ENCODE measurements around the gene THAP8.

Gene THAP8

DNA sequence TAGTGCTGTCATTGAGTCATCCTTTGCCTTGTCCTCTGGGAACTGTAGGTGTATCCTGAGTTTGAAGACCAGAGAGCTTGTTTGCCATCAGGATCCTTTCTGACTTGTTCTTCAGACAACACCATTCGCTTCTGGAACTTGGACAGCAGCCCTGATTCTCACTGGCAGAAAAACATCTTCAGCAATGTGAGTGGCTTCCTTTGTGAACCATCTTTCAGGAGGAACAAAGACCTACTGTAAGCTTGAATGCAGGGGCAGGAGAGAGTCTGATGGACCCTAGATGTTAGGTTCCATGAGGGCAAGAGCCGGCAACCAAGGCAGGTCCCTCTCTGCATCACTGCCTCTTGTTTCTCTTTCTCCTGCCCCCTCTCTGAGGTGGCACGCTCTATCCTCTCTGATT is 27.3 kb upstream of the THAP8 start:
- TF ChIP-seq, protein P1, sequence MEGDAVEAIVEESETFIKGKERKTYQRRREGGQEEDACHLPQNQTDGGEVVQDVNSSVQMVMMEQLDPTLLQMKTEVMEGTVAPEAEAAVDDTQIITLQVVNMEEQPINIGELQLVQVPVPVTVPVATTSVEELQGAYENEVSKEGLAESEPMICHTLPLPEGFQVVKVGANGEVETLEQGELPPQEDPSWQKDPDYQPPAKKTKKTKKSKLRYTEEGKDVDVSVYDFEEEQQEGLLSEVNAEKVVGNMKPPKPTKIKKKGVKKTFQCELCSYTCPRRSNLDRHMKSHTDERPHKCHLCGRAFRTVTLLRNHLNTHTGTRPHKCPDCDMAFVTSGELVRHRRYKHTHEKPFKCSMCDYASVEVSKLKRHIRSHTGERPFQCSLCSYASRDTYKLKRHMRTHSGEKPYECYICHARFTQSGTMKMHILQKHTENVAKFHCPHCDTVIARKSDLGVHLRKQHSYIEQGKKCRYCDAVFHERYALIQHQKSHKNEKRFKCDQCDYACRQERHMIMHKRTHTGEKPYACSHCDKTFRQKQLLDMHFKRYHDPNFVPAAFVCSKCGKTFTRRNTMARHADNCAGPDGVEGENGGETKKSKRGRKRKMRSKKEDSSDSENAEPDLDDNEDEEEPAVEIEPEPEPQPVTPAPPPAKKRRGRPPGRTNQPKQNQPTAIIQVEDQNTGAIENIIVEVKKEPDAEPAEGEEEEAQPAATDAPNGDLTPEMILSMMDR (conservative IDR thresholded peaks at IDR 0.05; ENCODE audit: low read length), result no peak
- no peak for TF ChIP-seq EZH2phosphoT487 (IDR thresholded peaks at IDR 0.05; ENCODE audit: borderline replicate concordance)
- H3K4me2 ChIP-seq (ENCODE audit: low read depth, low read length, poor library complexity, severe bottlenecking), result no peak overlapping the region
- no peaks in the 10 kb centered on the region for H3F3A ChIP-seq (ENCODE audit: low read depth)
- no peaks in the 10 kb centered on the region for H3K9me3 ChIP-seq (ENCODE audit: insufficient read depth, low read depth, low read length)
- no peaks in the 10 kb centered on the region for H4K20me1 ChIP-seq (ENCODE audit: insufficient read depth, low read length, poor library complexity, severe bottlenecking)
- H2AFZ ChIP-seq (ENCODE audit: low read length), result no peak overlapping the region
- no peaks in the 10 kb centered on the region for H3K9me2 ChIP-seq (replicated peaks; ENCODE audit: low read depth, low read length)
- no peaks in the 10 kb centered on the region for H3K27me3 ChIP-seq (ENCODE audit: insufficient read depth, low read length, poor library complexity, severe bottlenecking)
- no peaks in the 10 kb centered on the region for H3K4me1 ChIP-seq (ENCODE audit: insufficient read depth, low read length, poor library complexity, severe bottlenecking)
- H3K9ac ChIP-seq (ENCODE audit: low read depth, low read length, poor library complexity, severe bottlenecking), result no peak overlapping the region
- H3K36me3 ChIP-seq (ENCODE audit: insufficient read depth, low read length), result peaks cover 74% of the 10 kb centered on the region; the same call in 1 of the 2 replicates
- H3K4me3 ChIP-seq (ENCODE audit: low read length, poor library complexity, severe bottlenecking), result no peak overlapping the region
- H3K79me2 ChIP-seq (ENCODE audit: insufficient read depth, low read length), result no peaks in the 10 kb centered on the region

DNA sequence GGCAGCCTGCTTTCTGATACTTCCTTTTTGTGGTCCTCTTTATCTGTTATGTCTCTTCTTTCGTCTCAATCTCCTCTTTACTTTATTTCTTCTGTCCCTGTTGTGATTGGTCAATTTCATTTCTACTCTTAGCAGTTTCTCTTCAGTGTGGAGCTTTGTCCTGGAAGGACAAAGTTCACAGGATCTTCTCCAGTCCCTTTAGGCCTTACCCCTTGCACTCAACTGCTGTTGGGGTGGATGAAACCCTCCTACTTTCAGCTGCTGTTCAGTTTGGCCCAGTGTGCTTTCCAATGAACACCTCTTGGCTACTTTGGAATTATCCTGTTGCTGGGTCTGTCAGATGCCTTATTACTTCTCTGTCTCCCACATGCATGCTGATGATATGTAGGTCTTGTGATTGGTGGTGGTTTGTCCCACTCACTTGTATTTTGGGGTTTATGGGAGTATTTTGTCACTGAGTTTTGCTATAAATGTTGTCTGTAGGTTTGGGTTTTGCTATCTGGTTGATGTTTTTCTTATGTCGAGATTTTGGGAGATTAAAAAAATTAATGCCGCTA is 25.4 kb upstream of the THAP8 start:
- Histone ChIP-seq H3F3A (ENCODE audit: low read depth) (no peaks in the 10 kb centered on the region), H3K79me2 (ENCODE audit: insufficient read depth, low read length) (no peaks in the 10 kb centered on the region), H3K27me3 (ENCODE audit: insufficient read depth, low read length, poor library complexity, severe bottlenecking) (no peaks in the 10 kb centered on the region), H2AFZ (ENCODE audit: low read length) (no peak overlapping the region), H3K4me2 (ENCODE audit: low read depth, low read length, poor library complexity, severe bottlenecking) (no peak overlapping the region), H3K36me3 (ENCODE audit: insufficient read depth, low read length) (peaks cover 71% of the 10 kb centered on the region; the same call in 1 of the 2 replicates), H3K9ac (ENCODE audit: low read depth, low read length, poor library complexity, severe bottlenecking) (no peak overlapping the region), H3K4me1 (ENCODE audit: insufficient read depth, low read length, poor library complexity, severe bottlenecking) (no peaks in the 10 kb centered on the region), H3K4me3 (ENCODE audit: low read length, poor library complexity, severe bottlenecking) (no peak overlapping the region), H3K9me2 (replicated peaks; ENCODE audit: low read depth, low read length) (no peaks in the 10 kb centered on the region), H4K20me1 (ENCODE audit: insufficient read depth, low read length, poor library complexity, severe bottlenecking) (no peaks in the 10 kb centered on the region), H3K9me3 (ENCODE audit: insufficient read depth, low read depth, low read length) (no peaks in the 10 kb centered on the region)
- no peak for TF ChIP-seq EZH2phosphoT487 (IDR thresholded peaks at IDR 0.05; ENCODE audit: borderline replicate concordance)
- TF ChIP-seq, protein P1 (conservative IDR thresholded peaks at IDR 0.05; ENCODE audit: low read length), result no peak

DNA sequence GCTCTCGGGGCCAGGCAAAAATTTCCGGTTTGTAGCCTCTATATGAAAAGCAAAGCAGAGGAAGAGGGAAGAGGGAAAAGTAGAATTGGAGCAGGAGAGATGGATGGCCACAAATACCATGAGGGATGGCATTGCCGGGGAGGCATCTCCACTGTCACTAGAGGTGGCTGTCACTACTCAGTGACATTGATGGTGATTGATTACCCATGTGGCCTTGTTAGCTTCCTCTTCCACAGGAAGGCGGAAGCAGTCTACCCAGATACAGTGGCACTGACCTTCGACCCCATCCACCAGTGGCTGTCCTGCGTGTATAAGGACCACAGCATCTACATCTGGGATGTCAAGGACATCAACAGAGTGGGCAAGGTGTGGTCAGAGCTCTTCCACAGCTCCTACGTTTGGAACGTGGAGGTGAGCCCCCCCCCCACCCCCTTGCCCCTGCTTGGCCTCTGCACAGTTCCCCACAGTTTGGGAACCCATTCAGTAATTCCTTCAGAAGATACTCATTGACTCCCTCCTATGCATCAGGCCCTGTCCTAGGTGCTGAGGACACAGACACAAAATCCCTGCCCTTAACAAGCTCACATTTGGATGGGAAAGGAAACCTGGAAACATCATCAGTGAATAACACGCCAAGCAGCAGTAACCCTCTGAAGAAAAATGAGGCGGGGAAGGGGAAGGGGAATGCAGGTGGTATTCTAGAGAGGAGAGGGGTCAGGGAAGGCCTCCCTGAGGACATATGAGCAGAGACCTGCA is 19.2 kb upstream of the THAP8 start:
- Histone ChIP-seq H3F3A (ENCODE audit: low read depth) (no peaks in the 10 kb centered on the region), H4K20me1 (ENCODE audit: insufficient read depth, low read length, poor library complexity, severe bottlenecking) (no peaks in the 10 kb centered on the region), H3K9ac (ENCODE audit: low read depth, low read length, poor library complexity, severe bottlenecking) (no peak overlapping the region), H2AFZ (ENCODE audit: low read length) (no peak overlapping the region), H3K9me2 (replicated peaks; ENCODE audit: low read depth, low read length) (no peaks in the 10 kb centered on the region), H3K4me1 (ENCODE audit: insufficient read depth, low read length, poor library complexity, severe bottlenecking) (no peaks in the 10 kb centered on the region), H3K36me3 (ENCODE audit: insufficient read depth, low read length) (peaks cover 63% of the 10 kb centered on the region; the same call in 1 of the 2 replicates), H3K4me2 (ENCODE audit: low read depth, low read length, poor library complexity, severe bottlenecking) (no peak overlapping the region), H3K4me3 (ENCODE audit: low read length, poor library complexity, severe bottlenecking) (no peak overlapping the region), H3K9me3 (ENCODE audit: insufficient read depth, low read depth, low read length) (no peaks in the 10 kb centered on the region), H3K27me3 (ENCODE audit: insufficient read depth, low read length, poor library complexity, severe bottlenecking) (no peaks in the 10 kb centered on the region), H3K79me2 (ENCODE audit: insufficient read depth, low read length) (no peaks in the 10 kb centered on the region)
- TF ChIP-seq, protein P1 (conservative IDR thresholded peaks at IDR 0.05; ENCODE audit: low read length), result no peak
- no peak for TF ChIP-seq EZH2phosphoT487 (IDR thresholded peaks at IDR 0.05; ENCODE audit: borderline replicate concordance)

Data from Loucy (cell line).